Measurements from ENCODE around the gene OLFML2A.

DNA sequence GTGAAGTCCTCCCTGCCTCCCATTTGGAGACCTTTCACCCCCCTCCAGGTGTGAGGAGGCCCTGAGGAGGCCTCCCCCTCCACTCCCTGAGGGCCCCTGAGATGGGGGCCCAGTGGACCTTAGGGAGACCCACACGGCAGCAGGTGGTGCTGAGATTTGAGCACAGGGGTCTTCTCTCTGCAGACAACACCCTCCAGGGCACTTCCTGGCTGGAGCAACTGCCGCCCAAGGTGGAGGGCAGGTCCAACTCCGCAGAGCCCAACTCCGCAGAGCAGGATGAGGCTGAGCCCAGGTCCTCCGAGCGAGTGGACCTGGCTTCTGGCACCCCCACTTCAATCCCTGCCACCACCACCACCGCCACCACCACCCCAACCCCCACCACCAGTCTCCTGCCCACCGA lies 27.0 kb downstream of the OLFML2A start:
- TF ChIP-seq POLR2A (IDR thresholded peaks at IDR 0.05) (no peak), POLR2AphosphoS5 (IDR thresholded peaks at IDR 0.05) (no peak)
- TF ChIP-seq, protein P1, sequence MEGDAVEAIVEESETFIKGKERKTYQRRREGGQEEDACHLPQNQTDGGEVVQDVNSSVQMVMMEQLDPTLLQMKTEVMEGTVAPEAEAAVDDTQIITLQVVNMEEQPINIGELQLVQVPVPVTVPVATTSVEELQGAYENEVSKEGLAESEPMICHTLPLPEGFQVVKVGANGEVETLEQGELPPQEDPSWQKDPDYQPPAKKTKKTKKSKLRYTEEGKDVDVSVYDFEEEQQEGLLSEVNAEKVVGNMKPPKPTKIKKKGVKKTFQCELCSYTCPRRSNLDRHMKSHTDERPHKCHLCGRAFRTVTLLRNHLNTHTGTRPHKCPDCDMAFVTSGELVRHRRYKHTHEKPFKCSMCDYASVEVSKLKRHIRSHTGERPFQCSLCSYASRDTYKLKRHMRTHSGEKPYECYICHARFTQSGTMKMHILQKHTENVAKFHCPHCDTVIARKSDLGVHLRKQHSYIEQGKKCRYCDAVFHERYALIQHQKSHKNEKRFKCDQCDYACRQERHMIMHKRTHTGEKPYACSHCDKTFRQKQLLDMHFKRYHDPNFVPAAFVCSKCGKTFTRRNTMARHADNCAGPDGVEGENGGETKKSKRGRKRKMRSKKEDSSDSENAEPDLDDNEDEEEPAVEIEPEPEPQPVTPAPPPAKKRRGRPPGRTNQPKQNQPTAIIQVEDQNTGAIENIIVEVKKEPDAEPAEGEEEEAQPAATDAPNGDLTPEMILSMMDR (IDR thresholded peaks at IDR 0.05) = no peak

All from prostate gland (tissue), 2 donors.